A549 (cell line): Measurements from ENCODE around the gene PATE3.

Experiments used
- HOXA7 ChIP-seq: fragments of 250-450 bp; sonication (Bioruptor Pico); IDR thresholded peaks from 2 replicates; pipeline ENCODE4 v1.5.0; 2020; ENCODE audit warnings: mild to moderate bottlenecking, moderate library complexity
- KDM1A ChIP-seq: fragments of 200-600 bp; sonication (generic); IDR thresholded peaks from 2 replicates; pipeline ENCODE4 v1.6.1; 2016; ENCODE audit warnings: low read depth, mild to moderate bottlenecking
- TF ChIP-seq, protein P1 (sequence below): fragments of >200 bp; sonication (Bioruptor Twin); formaldehyde crosslinking; IDR thresholded peaks from 3 replicates; pipeline ENCODE4 v1.5.1; 2016

DNA sequence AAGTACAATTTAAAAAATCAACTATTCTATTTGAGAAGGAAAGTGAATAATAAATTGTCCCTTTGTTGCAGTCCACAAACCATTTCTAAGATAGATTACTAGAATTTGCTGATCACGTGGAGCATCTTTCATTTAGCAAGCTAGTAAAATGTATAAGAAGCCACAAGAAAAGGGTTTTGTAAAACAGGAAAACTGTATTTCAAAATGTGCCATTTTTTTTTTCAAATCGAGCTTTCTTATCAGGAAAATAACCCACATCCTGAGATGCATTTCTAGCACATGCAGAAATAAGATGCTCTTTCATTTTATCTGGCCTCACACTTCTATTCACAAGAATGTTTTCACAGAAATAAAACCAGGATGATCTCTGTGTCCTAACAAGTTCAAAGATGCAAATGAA lies 3.2 kb upstream of the PATE3 start:
- TF ChIP-seq KDM1A, result no peak
- TF ChIP-seq, protein P1, sequence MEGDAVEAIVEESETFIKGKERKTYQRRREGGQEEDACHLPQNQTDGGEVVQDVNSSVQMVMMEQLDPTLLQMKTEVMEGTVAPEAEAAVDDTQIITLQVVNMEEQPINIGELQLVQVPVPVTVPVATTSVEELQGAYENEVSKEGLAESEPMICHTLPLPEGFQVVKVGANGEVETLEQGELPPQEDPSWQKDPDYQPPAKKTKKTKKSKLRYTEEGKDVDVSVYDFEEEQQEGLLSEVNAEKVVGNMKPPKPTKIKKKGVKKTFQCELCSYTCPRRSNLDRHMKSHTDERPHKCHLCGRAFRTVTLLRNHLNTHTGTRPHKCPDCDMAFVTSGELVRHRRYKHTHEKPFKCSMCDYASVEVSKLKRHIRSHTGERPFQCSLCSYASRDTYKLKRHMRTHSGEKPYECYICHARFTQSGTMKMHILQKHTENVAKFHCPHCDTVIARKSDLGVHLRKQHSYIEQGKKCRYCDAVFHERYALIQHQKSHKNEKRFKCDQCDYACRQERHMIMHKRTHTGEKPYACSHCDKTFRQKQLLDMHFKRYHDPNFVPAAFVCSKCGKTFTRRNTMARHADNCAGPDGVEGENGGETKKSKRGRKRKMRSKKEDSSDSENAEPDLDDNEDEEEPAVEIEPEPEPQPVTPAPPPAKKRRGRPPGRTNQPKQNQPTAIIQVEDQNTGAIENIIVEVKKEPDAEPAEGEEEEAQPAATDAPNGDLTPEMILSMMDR, result no peak
- TF ChIP-seq HOXA7 (CRISPR knock-in tag), result no peak
